HG03520 (cell line): Measurements from ENCODE around the gene COL2A1.

Source experiments
- ATAC-seq: cut with Tn5 transposase; IDR thresholded peaks from one replicate; pipeline ENCODE4 v1.9.1; 2021; ENCODE audit warnings: mild to moderate bottlenecking, moderate library complexity; ENCODE audit not compliant: unreplicated experiment

The COL2A1 gene

DNA sequence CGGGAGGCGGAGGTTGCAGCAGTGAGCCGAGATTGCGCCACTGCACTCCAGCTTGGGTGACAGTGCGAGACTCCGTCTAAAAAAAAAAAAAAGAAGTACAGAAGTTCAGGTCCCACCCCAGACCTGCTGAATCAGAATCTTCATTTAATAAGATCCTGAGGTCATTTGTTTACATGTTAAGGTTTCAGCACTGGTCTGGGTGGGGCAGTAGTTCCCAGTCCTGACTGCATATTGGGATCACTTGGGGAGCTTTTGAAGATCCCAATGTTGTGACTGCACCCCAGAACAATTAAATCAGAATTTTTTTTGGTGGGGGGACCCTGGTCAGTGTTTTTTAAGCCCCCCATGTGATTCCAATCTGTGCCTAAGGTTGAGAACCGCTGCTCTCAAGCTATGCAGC lies 11.7 kb upstream of the COL2A1 start:
- no peak for ATAC-seq

DNA sequence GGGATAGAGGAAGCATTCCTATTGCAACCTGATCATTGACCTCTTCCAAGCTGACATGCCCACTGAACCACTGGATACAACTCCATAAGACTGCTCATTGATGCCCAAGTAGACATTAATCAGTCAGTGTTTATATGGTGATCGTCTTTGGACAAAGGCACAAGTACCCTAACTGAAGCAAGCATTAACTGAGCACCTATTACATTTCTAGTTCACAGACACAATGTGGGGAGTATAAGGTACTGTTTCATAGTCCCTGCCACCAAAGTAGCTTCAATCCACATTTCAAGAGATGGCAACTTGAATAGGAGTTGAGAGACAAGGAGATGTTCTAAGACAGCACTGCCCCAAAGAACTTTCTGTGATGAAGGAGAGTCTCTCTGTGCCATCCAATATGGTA lies 10.9 kb upstream of the COL2A1 start:
- no peak for ATAC-seq

- ATAC-seq = no peak
These were observed 9.0 kb upstream of the COL2A1 start for GRCh38 chr12:48013287-48013686.

DNA sequence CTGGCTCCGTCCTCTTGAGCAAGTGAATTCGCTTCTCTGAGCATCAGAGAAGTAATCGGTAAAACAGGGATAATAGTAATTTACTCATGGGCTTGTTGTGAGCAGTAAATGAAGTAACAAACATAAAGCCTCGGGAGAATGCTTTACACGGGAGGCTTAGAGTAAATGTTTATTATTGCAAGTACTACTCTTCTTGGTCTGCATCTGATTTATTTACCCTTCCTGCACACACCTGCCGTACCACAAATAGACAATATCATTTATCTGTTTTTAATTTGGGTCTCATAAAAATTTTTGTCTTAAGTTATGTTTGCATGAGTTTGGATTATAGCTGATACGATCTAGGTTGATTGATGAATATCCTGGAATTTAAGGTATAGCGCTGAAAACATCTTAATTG lies 7.8 kb upstream of the COL2A1 start:
- no peak for ATAC-seq

DNA sequence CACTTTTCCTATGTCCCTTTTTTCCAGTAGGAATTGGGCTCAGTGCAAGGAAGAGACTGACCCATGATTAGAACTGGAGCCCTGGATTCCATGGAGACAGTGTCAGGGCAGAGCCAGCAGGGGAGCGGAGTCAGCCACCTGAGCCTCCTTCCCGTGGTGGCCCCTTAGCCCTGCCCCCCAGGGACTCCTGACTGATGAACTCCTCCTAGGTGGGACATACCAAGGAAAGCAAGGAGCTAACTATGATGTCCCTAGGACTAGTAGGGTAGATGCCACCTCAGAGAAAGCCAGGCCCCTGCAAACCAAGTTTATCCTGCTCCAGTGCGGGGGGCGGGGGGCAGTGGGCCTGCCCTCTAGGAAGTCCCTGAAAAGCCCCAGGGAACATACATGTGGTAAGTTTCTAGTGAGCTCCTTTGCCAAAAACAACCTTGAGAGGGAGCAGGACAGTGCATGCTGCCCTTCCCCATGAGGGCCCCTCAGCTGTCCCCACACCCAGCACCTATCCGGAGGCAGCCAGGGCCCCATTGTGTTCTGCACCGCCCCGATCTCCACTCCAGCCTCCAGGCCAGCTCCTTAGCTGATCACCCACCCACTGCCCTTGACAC lies 6.2 kb upstream of the COL2A1 start:
- no peak for ATAC-seq

- no peak for ATAC-seq
These were observed 5.2 kb upstream of the COL2A1 start for GRCh38 chr12:48009471-48009870.

DNA sequence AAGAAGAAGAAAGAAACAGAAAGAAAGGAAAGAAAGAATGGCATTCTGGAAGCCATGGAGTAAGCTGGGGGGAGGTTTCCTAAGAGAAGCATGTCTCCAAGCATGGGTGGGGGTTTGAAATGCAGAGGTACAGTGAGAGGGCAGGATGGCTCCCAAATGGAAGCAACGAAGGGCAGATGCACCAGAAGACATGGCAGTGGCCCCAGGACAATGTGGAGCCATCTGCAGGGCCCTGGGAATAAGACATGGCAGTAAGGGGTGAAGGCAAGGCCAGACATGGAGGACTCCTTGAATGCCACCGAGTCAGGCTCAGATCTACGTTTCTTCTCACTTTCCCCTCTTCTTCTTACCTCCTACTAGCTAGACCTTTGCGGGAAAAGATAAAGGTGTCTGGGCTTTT lies 4.7 kb upstream of the COL2A1 start:
- no peak for ATAC-seq

DNA sequence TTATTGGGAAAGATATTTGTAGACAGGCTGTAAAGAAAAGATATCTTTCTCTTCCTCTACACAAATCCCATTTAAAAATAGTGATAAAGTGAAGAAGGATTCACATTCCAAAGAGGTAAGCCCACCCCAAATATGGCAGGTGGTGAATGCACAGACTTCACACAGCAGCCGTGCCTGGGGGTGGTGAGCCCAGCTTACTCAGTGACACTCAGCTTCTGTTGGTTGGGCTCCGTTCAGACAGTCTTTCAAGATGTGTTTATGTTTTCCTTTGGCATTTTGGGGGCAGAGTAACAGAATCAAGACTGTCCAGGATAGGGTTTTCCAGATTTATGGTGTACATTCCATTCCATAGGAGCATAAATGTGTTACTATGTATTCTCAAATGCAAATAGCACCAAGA lies 4.1 kb upstream of the COL2A1 start:
- no peak for ATAC-seq

GRCh38 chr12:48007206-48007605 lies 2.9 kb upstream of the COL2A1 start:
- ATAC-seq = no peak

DNA sequence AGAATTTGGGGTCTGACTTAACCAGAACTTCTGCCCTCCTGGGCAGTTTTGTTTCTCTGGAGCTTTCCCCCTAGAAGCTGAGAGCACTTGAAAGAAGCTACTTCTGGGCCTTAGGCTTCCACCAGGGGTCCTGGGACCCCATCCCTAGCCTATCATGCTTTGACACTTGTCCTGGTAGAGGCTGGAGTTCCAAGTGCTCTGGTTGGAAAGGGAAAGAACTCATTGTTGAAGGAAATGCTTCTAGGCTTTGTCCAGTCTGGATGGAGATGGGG lies 1.4 kb upstream of the COL2A1 start:
- ATAC-seq = no peak

DNA sequence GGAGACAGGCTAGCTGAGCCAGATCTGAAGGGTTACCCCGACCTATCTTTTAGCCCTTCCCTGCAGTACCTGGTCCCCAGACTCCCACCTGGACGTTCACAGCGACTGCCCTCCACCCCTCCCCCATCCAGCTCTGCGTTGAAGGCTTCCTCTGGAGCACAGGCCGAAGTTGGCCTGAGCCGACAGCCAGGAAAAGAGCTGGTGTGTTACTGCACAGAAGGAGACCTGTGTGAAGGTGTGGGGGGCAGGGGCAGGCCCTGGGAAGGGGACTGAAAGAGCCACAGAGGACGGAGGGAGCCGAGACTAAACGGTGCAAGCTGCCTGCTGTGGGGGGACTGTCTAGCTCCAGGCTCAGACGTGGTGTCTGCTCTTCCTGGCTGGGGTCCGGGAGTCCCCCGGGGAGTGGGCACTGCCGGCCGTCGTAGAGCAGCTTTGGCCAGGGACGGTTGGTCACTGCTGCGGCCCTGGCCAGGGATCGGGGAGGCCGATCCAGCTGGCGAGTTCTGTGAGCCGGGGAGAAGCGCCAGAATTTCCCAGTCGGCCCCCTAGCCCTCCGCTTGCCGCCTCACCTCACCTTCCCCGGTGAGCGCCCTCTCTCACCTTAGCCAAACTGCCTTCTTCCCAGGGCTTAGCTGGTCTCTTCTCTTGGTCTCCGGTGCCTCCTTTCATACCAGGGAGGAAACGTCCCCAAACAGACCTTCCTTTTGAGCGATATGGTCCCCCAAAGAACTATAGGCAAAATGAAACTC lies 899 bp upstream of the COL2A1 start:
- ATAC-seq = no peak

GRCh38 chr12:48003226-48004052 lies 837 bp downstream of the COL2A1 start:
- no peak for ATAC-seq

GRCh38 chr12:48002773-48003218 lies 1.5 kb downstream of the COL2A1 start:
- no peak for ATAC-seq

GRCh38 chr12:48002414-48002730 lies 1.9 kb downstream of the COL2A1 start:
- no peak for ATAC-seq

- ATAC-seq = no peak
These were observed 2.5 kb downstream of the COL2A1 start for GRCh38 chr12:48001505-48002413.

DNA sequence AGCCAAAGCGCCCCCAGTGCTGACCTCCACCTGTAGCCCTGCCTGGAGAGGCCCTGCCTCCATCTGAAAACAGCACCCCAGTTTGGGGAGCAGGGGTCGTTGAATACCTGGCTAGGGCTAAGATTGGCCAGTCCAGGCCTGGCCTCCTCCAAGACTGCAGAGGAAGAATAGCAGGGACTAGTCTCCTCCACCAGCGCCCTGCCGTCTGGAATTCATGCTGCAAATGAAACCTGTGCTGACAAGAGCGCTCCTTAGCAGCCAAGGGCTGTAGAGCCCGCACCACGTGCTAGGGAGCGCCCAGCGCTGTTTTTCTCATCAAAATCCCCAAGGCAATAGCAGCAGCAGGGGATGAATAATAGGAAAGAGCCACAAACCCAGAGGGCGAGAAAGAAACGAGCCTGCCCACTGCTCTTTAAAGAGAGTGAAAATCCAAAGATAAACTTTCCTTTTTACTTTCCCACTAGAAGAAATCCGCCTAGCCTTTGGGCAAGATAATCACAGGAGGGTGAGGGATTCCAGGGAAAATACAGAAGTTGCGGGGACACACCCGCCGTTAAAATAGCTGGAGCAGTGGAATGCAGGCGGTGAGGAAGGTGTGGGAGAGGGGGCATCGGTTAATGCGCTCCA lies 3.3 kb downstream of the COL2A1 start:
- ATAC-seq = no peak

GRCh38 chr12:47999816-48000215 lies 4.5 kb downstream of the COL2A1 start:
- no peak for ATAC-seq

DNA sequence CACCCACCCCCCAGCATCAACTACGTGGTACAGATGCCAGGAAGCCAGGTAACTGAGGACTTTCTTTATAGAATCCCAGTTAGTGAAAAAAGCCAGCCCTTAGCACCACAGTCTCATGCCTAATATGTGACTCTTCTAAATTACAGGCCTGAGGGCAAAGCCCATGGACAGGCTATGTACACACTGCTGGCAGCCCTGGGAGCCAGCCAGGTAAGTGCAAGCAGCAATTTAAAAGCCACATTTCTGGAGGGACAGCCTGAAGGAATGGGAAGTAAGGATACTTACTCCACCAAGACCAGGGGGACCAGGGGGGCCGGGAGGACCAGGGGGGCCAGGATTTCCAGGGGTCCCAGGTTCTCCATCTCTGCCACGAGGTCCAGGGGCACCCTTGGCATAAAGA lies 7.0 kb downstream of the COL2A1 start:
- no peak for ATAC-seq

DNA sequence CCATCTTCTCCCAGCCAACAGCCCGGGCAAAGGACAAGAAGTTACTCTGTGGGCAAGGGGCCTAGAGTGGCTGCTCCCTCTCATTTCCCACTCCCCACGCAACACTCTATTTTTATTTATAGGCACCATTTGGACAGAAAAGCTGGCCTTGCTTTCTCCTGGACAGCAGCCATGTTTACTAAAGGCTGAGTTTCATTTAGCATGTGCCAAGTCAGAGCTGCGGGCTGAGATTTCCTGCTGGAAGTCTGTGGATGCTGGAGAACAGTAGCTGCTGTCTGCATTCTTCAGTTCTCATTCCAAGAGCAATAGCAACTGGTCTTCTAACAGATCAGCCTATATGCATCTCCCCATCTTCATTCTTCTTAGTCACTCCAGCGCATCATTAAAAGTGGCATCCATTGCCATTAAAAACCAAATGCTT lies 8.3 kb downstream of the COL2A1 start:
- ATAC-seq = no peak

DNA sequence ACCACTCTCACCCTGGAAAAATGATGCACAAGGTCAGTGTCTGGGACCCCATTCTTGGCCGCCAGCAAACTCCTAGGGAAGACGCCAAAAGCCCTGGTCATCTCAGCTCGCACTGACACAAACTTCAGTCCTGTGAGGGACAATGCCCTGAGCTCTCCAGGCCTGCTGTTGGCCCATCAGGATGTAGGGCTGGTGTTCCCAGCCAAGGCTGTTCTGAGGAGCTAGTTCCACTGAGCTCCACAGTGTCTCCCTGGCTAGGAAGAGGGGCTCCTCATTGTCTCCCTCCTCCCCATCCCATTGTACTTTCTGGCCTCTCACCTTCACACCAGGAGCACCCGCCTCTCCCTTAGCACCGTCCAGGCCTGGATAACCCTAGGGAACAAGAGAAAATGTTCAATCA lies 10.8 kb downstream of the COL2A1 start:
- ATAC-seq = no peak

DNA sequence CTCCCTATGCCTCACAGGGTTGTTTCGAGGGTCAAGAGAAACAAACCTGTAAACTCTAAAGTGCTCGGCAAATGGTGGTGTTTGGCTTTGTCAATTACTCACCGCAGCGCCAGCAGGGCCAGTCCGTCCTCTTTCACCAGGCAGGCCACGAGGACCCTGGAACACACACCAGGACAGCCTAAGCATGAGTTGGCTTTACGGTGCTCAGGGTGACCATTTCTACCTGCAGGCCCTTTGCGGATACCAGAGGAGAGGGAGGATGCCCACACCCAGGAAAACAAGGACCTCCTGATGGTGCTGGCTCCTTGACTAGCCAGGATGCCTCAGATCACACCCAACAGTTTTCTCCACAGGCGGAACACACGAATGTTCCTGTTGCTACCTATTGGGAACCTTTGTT lies 11.5 kb downstream of the COL2A1 start:
- ATAC-seq = no peak
